NCI-H774 (cell line): ENCODE measurements around the gene GTF2H4.
"Not testable (repeated sequence)": the region's sequence is repeated elsewhere in the genome, so short reads cannot be mapped to it uniquely, and the experiment has no call there.

Experiments
- DNase-seq: peaks from one replicate; lab custom pipeline; 2025; lab: John Stamatoyannopoulos, UW

Gene GTF2H4

GRCh38 chr6:30924040-30924627, 16.1 kb downstream of the GTF2H4 start:
- not testable (repeated sequence) for DNase-seq

- no peak for DNase-seq
These were observed 18.6 kb downstream of the GTF2H4 start for GRCh38 chr6:30926644-30927043.

GRCh38 chr6:30927080-30927479, 19.1 kb downstream of the GTF2H4 start:
- DNase-seq = not testable (repeated sequence)

GRCh38 chr6:30928677-30929076, 20.7 kb downstream of the GTF2H4 start:
- DNase-seq = no peak

- DNase-seq = no peak
These were observed 22.5 kb downstream of the GTF2H4 start for GRCh38 chr6:30930506-30930905.

GRCh38 chr6:30931272-30931671, 23.3 kb downstream of the GTF2H4 start:
- no peak for DNase-seq

- DNase-seq = no peak
These were observed 24.1 kb downstream of the GTF2H4 start, which contains the start of gene SFTA2 for GRCh38 chr6:30931969-30932645. SFTA2 (minus strand) TSS chr6:30932170; CDS start chr6:30932096, 74 bp downstream.

- no peak for DNase-seq
These were observed 24.8 kb downstream of the GTF2H4 start for GRCh38 chr6:30932665-30933365.

- DNase-seq = no peak
These were observed 27.0 kb downstream of the GTF2H4 start for GRCh38 chr6:30935018-30935417.

GRCh38 chr6:30937265-30937664, 29.3 kb downstream of the GTF2H4 start:
- DNase-seq = no peak

- DNase-seq = no peak
These were observed 30.7 kb downstream of the GTF2H4 start for GRCh38 chr6:30938730-30939129.

- no peak for DNase-seq
These were observed 31.5 kb downstream of the GTF2H4 start for GRCh38 chr6:30939473-30939872.

GRCh38 chr6:30940361-30940986, 32.5 kb downstream of the GTF2H4 start, which contains the start of gene MUCL3:
MUCL3 (plus strand) TSS chr6:30940973; CDS start chr6:30941000, 27 bp downstream.
- DNase-seq = no peak

GRCh38 chr6:30942338-30943060, 34.5 kb downstream of the GTF2H4 start:
- no peak for DNase-seq

- no peak for DNase-seq
These were observed 36.0 kb downstream of the GTF2H4 start for GRCh38 chr6:30944051-30944450.

- no peak for DNase-seq
These were observed 37.3 kb downstream of the GTF2H4 start for GRCh38 chr6:30945281-30945680.

- no peak for DNase-seq
These were observed 39.2 kb downstream of the GTF2H4 start for GRCh38 chr6:30947231-30947630.

GRCh38 chr6:30948811-30949210, 40.8 kb downstream of the GTF2H4 start:
- no peak for DNase-seq

GRCh38 chr6:30951907-30952469, 44.0 kb downstream of the GTF2H4 start:
- DNase-seq = no peak

GRCh38 chr6:30954631-30955366, 46.8 kb downstream of the GTF2H4 start:
- no peak for DNase-seq
